Adrenal gland (tissue), 12 donors: Measurements from ENCODE around the gene ARID5A. TPM values are rescaled to one million over a fixed set of nuclear protein-coding genes. Genes with fewer than 3 reads are reported as not detected.

Source experiments
- DNase-seq, 7 donors: peaks; one replicate each; pipeline ENCODE4 v3.0.0-alpha.2; 2019 to 2020
- H3K27ac ChIP-seq, 5 donors: fragments of 200-600 bp; sonication (generic) in 4 of 5; 1 replicate in 3 of 5; 2 replicates in 2 of 5; pipeline versions ENCODE4 v1.5.1 to v1.8.0; 2016 to 2020; ENCODE audit warnings: mild to moderate bottlenecking in 1 of 5
- H3K27me3 ChIP-seq: fragments of 200-600 bp; 2 replicates; pipeline ENCODE4 v1.8.0; 2021
- H3K36me3 ChIP-seq, 2 donors: fragments of 200-600 bp; replicated peaks in 1 of 2; 1 replicate in 1 of 2; 2 replicates in 1 of 2; pipeline versions ENCODE4 v1.5.1 to v1.8.0; 2018 to 2022
- H3K4me1 ChIP-seq, 2 donors: fragments of 200-600 bp; replicated peaks in 1 of 2; 1 replicate in 1 of 2; 2 replicates in 1 of 2; pipeline versions ENCODE4 v1.5.1 to v1.8.0; 2018 to 2021
- H3K4me3 ChIP-seq, 4 donors: fragments of 200-600 bp; sonication (generic) in 3 of 4; one replicate each; pipeline ENCODE4 v1.5.1; 2016 to 2018
- H3K9me3 ChIP-seq, 3 donors: fragments of 200-600 bp; sonication (generic) in 1 of 3; replicated peaks in 1 of 3; 1 replicate in 2 of 3; 2 replicates in 1 of 3; pipeline versions ENCODE4 v1.5.1 to v1.8.0; 2016 to 2021
- POLR2A ChIP-seq, 2 donors: fragments of 450-650 bp; IDR thresholded peaks; one replicate each; pipeline ENCODE4 v1.6.1; 2017; ENCODE audit warnings: antibody characterized with exemption in 2 of 2, mild to moderate bottlenecking in 2 of 2, moderate library complexity in 1 of 2
- WGBS, 4 donors: extraction: QIAGEN DNeasy Blood & Tissue Kit in 2 of 4; methylation state at CpG; one replicate each; pipeline versions ENCODE4 v1.1.5 to v1.1.7; 2013 to 2017; 5-methylcytosine and 5-hydroxymethylcytosine counted together
- intact Hi-C, 2 donors: fragments of 100-400 bp; cut with DNase I; formaldehyde crosslinking; loops; one replicate each; pipeline versions ENCODE4 v1.14.1 to v1.15.0; 2022 to 2023
- polyA plus RNA-seq, 3 donors: library from polyadenylated mRNA; stranded (reverse); fragments of 200-250 nt in 2 of 3; fragments of 350-450 nt in 1 of 3; fragmentation: Illumina TruSeq in 1 of 3; extraction: RNeasy Lipid Tissue Mini Kit (QIAGEN cat#74804) in 1 of 3; gene quantifications; one replicate each; pipeline ENCODE4 v1.2.3, GENCODE V29; 2013 to 2014
- total RNA-seq, 9 donors: library from RNA; depleted of rRNA in 4 of 9; stranded (reverse); fragments of >200 nt in 4 of 9; fragments of 120-200 nt in 1 of 9; fragmentation: NEBNext Ultra II Directional in 1 of 9; extraction: Animal tissue kit (Norgen Biotek cat#: 25700) in 1 of 9; gene quantifications; one replicate each; pipeline versions ENCODE4 v1.1.0 to v1.2.4, GENCODE V29; 2013 to 2023
- TF ChIP-seq, protein P1 (sequence below), 6 experiments: fragments of 450-650 bp in 4 of 6; fragments of 200-600 bp in 2 of 6; sonication (generic) in 1 of 6; IDR thresholded peaks; 1 replicate in 5 of 6; 2 replicates in 1 of 6; pipeline versions ENCODE4 v1.5.1 to v1.8.0; 2016 to 2021; ENCODE audit warnings: antibody characterized with exemption in 6 of 6, mild to moderate bottlenecking in 2 of 6, moderate library complexity in 1 of 6
- donor health status: healthy with polysubstance abuse.
- donor health status: Bipolar disorder and iron deficiency.
- donor health status: DM: yes; HTN: yes; CAD: no.
- donor health status: DM: no; HTN: no; CAD: no.
- donor health status: DM: no; HTN: no; CAD: no.
- donor health status: DM: yes; HTN: yes; CAD: no.

ARID5A gene
- total and polyA plus RNA-seq, 12 donors = 0.94 to 39.6 (median 14.3) TPM

DNA sequence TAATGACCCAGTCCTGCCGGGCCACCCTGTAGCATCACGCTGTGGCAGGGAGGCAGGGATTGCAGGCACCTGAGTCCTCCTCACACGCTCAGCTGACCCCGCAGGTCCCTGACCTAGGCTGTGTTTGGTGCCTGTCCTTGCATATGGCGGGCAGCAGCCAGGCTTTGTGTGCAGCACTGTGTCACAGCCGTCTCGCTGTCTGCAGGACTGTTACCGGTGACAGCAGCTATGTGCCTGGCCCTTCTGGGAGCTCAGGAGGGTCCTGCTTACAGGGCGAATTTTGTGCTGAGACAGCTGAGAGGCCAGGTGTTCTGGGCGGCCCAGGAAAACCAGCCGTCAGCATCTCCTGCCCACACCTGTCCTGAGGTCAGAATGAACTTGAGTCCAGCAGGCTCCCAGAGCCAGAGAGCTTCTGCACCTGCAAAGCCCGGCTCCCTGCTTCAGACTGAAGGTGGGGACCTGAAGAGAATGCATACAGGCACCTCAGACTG, 10.4 kb upstream of the ARID5A start:
- H3K27me3 ChIP-seq = no peaks in the 10 kb centered on the region
- H3K36me3 ChIP-seq = no peaks in the 10 kb centered on the region
- H3K4me3 ChIP-seq = no peak overlapping the region
- H3K4me1 ChIP-seq = peaks cover 0 to 11% of the 10 kb centered on the region in 2 donors
- 87 to 96% (median 95%) methylated on average over 3 to 12 of the region's 12 CpGs for WGBS, 4 donors
- intact Hi-C loops = no loop called here
- H3K27ac ChIP-seq = no peak overlapping the region
- H3K9me3 ChIP-seq = no peaks in the 10 kb centered on the region
- DNase-seq = no peak
- no peak for TF ChIP-seq POLR2A (IDR thresholded peaks at IDR 0.05)
- TF ChIP-seq, protein P1, sequence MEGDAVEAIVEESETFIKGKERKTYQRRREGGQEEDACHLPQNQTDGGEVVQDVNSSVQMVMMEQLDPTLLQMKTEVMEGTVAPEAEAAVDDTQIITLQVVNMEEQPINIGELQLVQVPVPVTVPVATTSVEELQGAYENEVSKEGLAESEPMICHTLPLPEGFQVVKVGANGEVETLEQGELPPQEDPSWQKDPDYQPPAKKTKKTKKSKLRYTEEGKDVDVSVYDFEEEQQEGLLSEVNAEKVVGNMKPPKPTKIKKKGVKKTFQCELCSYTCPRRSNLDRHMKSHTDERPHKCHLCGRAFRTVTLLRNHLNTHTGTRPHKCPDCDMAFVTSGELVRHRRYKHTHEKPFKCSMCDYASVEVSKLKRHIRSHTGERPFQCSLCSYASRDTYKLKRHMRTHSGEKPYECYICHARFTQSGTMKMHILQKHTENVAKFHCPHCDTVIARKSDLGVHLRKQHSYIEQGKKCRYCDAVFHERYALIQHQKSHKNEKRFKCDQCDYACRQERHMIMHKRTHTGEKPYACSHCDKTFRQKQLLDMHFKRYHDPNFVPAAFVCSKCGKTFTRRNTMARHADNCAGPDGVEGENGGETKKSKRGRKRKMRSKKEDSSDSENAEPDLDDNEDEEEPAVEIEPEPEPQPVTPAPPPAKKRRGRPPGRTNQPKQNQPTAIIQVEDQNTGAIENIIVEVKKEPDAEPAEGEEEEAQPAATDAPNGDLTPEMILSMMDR (IDR thresholded peaks at IDR 0.05) = no peak

DNA sequence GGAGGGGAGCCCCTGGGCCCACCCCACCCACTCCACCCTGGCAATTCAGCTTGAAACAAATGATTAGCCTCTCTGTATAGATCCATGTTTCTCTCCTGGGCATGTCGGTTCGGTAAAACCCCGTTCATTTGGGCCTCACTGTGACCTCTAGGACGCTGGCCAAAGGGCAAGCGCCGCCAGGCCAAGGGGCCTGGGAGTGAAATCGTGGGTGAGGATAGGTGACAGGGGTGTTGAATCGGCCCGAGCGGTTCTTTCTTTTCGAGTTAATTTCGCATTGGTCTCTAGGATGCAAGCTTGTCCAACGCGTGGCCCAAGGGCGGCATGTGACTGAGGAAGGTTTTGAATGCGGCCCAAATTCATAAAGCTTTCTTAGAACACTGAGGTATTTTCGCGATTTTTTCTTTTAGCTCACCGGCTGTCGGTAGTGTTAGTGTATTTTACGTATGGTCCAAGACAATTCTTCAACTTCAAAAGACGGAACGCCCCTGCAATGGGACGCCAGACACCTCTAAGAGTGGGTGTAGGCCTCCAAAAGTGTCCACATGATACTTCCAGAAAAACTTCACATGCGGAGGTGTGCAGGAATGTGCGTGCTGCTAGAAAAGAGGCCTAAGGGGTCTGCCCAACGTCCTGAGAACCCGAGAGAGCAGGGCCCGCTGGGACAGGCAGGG, 9.8 kb upstream of the ARID5A start:
- Histone ChIP-seq H3K4me3 (peak overlapping the region in 2 of 4 donors; percentile 70 to 73), H3K36me3 (no peaks in the 10 kb centered on the region), H3K4me1 (peaks cover 0 to 17% of the 10 kb centered on the region in 2 donors), H3K27me3 (no peaks in the 10 kb centered on the region), H3K9me3 (no peaks in the 10 kb centered on the region), H3K27ac (peak overlapping the region in 3 of 5 donors; percentile 68 to 87 (median 76))
- intact Hi-C loops = no loop called here
- WGBS, 4 donors = 80 to 85% (median 83%) methylated on average over 24 to 29 of the region's 29 CpGs
- TF ChIP-seq POLR2A (IDR thresholded peaks at IDR 0.05) = no peak
- TF ChIP-seq, protein P1 (IDR thresholded peaks at IDR 0.05) = no peak
- no peak for DNase-seq

- Histone ChIP-seq H3K27me3 (no peaks in the 10 kb centered on the region), H3K9me3 (no peaks in the 10 kb centered on the region), H3K27ac (peak overlapping the region in 4 of 5 donors; percentile 19 to 87 (median 72)), H3K4me1 (peaks cover 0 to 20% of the 10 kb centered on the region in 2 donors), H3K36me3 (no peaks in the 10 kb centered on the region), H3K4me3 (peak overlapping the region in 2 of 4 donors; percentile 70 to 73)
- intact Hi-C loops = no loop called here
- 3 to 14% (median 3%) methylated on average over 19 to 50 of the region's 51 CpGs for WGBS, 4 donors
- no peak for TF ChIP-seq POLR2A (IDR thresholded peaks at IDR 0.05)
- TF ChIP-seq, protein P1 (IDR thresholded peaks at IDR 0.05) = peak in 1 of 6 experiments; percentile 26
- DNase-seq = peak in 2 of 7 donors; percentile 24 to 25
Measured at GRCh38 chr2:96527286-96528005, 9.1 kb upstream of the ARID5A start.

DNA sequence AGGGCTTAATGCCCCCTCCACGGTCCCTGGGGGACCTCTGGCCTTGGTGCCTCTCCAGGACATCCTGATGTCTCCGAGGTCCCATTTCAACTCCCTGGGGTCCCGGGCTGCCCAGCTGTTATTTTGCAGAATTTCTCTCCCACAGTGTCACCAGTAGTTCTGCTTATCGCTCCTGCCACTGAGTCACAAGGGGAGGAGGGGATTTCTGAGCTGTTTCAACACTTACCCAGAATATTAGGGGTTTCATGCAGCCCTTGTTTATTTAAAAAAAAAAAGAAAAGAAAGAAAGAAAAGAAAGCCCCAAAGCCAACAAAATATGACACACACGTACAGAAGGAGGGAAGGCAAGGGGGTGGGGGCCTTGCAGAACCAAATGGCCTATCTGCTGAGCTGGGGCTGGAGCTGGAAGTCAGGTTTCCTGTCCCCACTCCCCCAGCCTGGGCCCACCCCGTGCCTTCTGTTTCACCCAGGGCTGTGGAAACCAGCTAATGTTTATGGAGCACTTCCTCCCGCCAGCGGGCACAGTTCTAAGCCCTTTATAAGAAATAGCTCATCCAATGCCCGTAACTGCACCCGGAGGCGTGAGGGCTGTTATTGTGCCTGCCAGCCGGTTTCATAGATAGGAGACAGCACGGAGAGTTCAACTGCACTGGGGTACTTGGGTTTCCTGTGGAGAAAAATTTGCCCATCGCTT, 8.4 kb upstream of the ARID5A start:
- Histone ChIP-seq H3K36me3 (no peaks in the 10 kb centered on the region), H3K27me3 (no peaks in the 10 kb centered on the region), H3K9me3 (no peaks in the 10 kb centered on the region), H3K4me1 (peaks cover 1 to 27% of the 10 kb centered on the region in 2 donors), H3K4me3 (peak overlapping the region in 2 of 4 donors; percentile 70 to 73), H3K27ac (peak overlapping the region in 4 of 5 donors; percentile 19 to 87 (median 72))
- intact Hi-C loops = no loop called here
- TF ChIP-seq, protein P1 (IDR thresholded peaks at IDR 0.05) = no peak
- no peak for TF ChIP-seq POLR2A (IDR thresholded peaks at IDR 0.05)
- WGBS, 4 donors = 47 to 66% (median 50%) methylated on average over 14 of the region's 14 CpGs
- DNase-seq = peak; percentile 32 to 68 (median 53)
